H9 (cell line): ENCODE measurements around the gene ATP8A1. TPM values are rescaled to one million over a fixed set of nuclear protein-coding genes. Genes with fewer than 3 reads are reported as not detected.

Source experiments
- DNase-seq: peaks from one replicate; pipeline ENCODE4 v3.0.0-alpha.2; 2017
- H2AFZ ChIP-seq: one replicate; pipeline ENCODE4 v1.6.1; 2013; ENCODE audit warnings: mild to moderate bottlenecking, low read length, control low read depth, moderate library complexity
- H2AK5ac ChIP-seq: 2 replicates; pipeline ENCODE4 v1.6.1; 2013; ENCODE audit warnings: low read length, control low read depth, mixed read lengths; ENCODE audit not compliant: insufficient read length
- H2BK120ac ChIP-seq: one replicate; pipeline ENCODE4 v1.6.1; 2013; ENCODE audit warnings: low read depth, mild to moderate bottlenecking, low read length, control low read depth, inconsistent platforms; ENCODE audit not compliant: poor library complexity, severe bottlenecking
- H2BK12ac ChIP-seq: 2 replicates; pipeline ENCODE4 v1.6.1; 2013; ENCODE audit warnings: low read length, control low read depth, mixed read lengths, low read depth; ENCODE audit not compliant: insufficient read length
- H2BK15ac ChIP-seq: 2 replicates; pipeline ENCODE4 v1.6.1; 2013; ENCODE audit warnings: low read depth, low read length, control low read depth
- H2BK20ac ChIP-seq: one replicate; pipeline ENCODE4 v1.6.1; 2013; ENCODE audit warnings: low read depth, mild to moderate bottlenecking, low read length, control low read depth, inconsistent platforms; ENCODE audit not compliant: poor library complexity, severe bottlenecking
- H2BK5ac ChIP-seq: 2 replicates; pipeline ENCODE4 v1.6.1; 2013; ENCODE audit warnings: low read length, control low read depth, mixed read lengths; ENCODE audit not compliant: insufficient read length
- H3K14ac ChIP-seq: 2 replicates; pipeline ENCODE4 v1.6.1; 2013; ENCODE audit warnings: low read length, control low read depth; ENCODE audit not compliant: insufficient read depth
- H3K18ac ChIP-seq: 2 replicates; pipeline ENCODE4 v1.6.1; 2013; ENCODE audit warnings: low read depth, mild to moderate bottlenecking, mixed read lengths, low read length, control low read depth; ENCODE audit not compliant: insufficient read length
- H3K23ac ChIP-seq: 2 replicates; pipeline ENCODE4 v1.6.1; 2013; ENCODE audit warnings: low read length, control low read depth, mixed read lengths, low read depth; ENCODE audit not compliant: insufficient read length
- H3K23me2 ChIP-seq: 2 replicates; pipeline ENCODE4 v1.6.1; 2013; ENCODE audit warnings: low read depth, mild to moderate bottlenecking, mixed read lengths, low read length, control low read depth; ENCODE audit not compliant: insufficient read length, poor library complexity, severe bottlenecking
- H3K27ac ChIP-seq: 2 replicates; pipeline ENCODE4 v1.5.1; 2013; ENCODE audit warnings: low read length, control low read depth, mixed read lengths, low read depth; ENCODE audit not compliant: insufficient read length
- H3K27me3 ChIP-seq: 2 replicates; pipeline ENCODE4 v1.6.1; 2013; ENCODE audit warnings: low read length, control low read depth, inconsistent platforms; ENCODE audit not compliant: insufficient read depth
- H3K4ac ChIP-seq: 2 replicates; pipeline ENCODE4 v1.6.1; 2013; ENCODE audit warnings: low read depth, mild to moderate bottlenecking, control low read depth, inconsistent platforms, low read length, moderate library complexity
- H3K4me1 ChIP-seq: 2 replicates; pipeline ENCODE4 v1.6.1; 2013; ENCODE audit warnings: low read length, control low read depth, inconsistent platforms; ENCODE audit not compliant: insufficient read depth
- H3K4me2 ChIP-seq: 2 replicates; pipeline ENCODE4 v1.6.1; 2013; ENCODE audit warnings: low read length, control low read depth, mixed read lengths; ENCODE audit not compliant: insufficient read length, insufficient read depth
- H3K56ac ChIP-seq: 2 replicates; pipeline ENCODE4 v1.6.1; 2013; ENCODE audit warnings: low read depth, mild to moderate bottlenecking, mixed read lengths, low read length, control low read depth; ENCODE audit not compliant: insufficient read length
- H3K79me1 ChIP-seq: 2 replicates; pipeline ENCODE4 v1.6.1; 2013; ENCODE audit warnings: low read depth, mild to moderate bottlenecking, moderate library complexity, low read length, control low read depth, inconsistent platforms; ENCODE audit not compliant: insufficient read depth, poor library complexity, severe bottlenecking
- H3K79me2 ChIP-seq: 2 replicates; pipeline ENCODE4 v1.6.1; 2013; ENCODE audit warnings: low read length, control low read depth, inconsistent platforms; ENCODE audit not compliant: insufficient read depth
- H3K9ac ChIP-seq: 2 replicates; pipeline ENCODE4 v1.6.1; 2013; ENCODE audit warnings: low read length, control low read depth, mixed read lengths; ENCODE audit not compliant: insufficient read length; ENCODE audit errors: extremely low read depth
- H3K9me3 ChIP-seq: one replicate; pipeline ENCODE4 v1.6.1; 2013; ENCODE audit warnings: low read depth, low read length, inconsistent platforms; ENCODE audit not compliant: control insufficient read depth
- H3T11ph ChIP-seq: one replicate; pipeline ENCODE4 v1.6.1; 2013; ENCODE audit warnings: mild to moderate bottlenecking, low read length, control low read depth, inconsistent platforms
- H4K20me1 ChIP-seq: one replicate; pipeline ENCODE4 v1.6.1; 2013; ENCODE audit not compliant: control insufficient read depth, insufficient read length, insufficient read depth
- H4K5ac ChIP-seq: 2 replicates; pipeline ENCODE4 v1.6.1; 2013; ENCODE audit warnings: low read depth, mild to moderate bottlenecking, mixed read lengths, low read length, control low read depth; ENCODE audit not compliant: insufficient read length
- H4K8ac ChIP-seq: replicated peaks from 2 replicates; pipeline ENCODE4 v1.6.1; 2013; ENCODE audit warnings: low read length, control low read depth, mixed read lengths, low read depth; ENCODE audit not compliant: insufficient read length
- H4K91ac ChIP-seq: 2 replicates; pipeline ENCODE4 v1.6.1; 2013; ENCODE audit warnings: low read depth, mild to moderate bottlenecking, moderate library complexity, mixed read lengths, low read length, control low read depth; ENCODE audit not compliant: insufficient read length
- H3K27ac Mint-ChIP-seq, 3 experiments: 2 replicates in 2 of 3; 3 replicates in 1 of 3; pipeline ENCODE4 v1.8.0; 2020 to 2021; ENCODE audit warnings: mixed read lengths in 3 of 3, mild to moderate bottlenecking in 1 of 3, moderate library complexity in 1 of 3
- H3K27me3 Mint-ChIP-seq: 2 replicates; pipeline ENCODE4 v1.8.0; 2021; ENCODE audit warnings: low read depth, mild to moderate bottlenecking, moderate library complexity, mixed read lengths
- H3K36me3 Mint-ChIP-seq, 3 experiments: 2 replicates in 2 of 3; 3 replicates in 1 of 3; pipeline ENCODE4 v1.8.0; 2020 to 2021; ENCODE audit warnings: low read depth in 3 of 3, mixed read lengths in 3 of 3; ENCODE audit not compliant: insufficient read depth in 1 of 3
- H3K4me1 Mint-ChIP-seq, 2 experiments: 2 replicates each; pipeline ENCODE4 v1.8.0; 2020; ENCODE audit warnings: mixed read lengths in 2 of 2
- H3K4me3 Mint-ChIP-seq, 2 experiments: 2 replicates in 1 of 2; 3 replicates in 1 of 2; pipeline ENCODE4 v1.8.0; 2020 to 2021; ENCODE audit warnings: mild to moderate bottlenecking in 2 of 2, mixed read lengths in 2 of 2, moderate library complexity in 1 of 2
- H3K9me3 Mint-ChIP-seq, 2 experiments: 2 replicates in 1 of 2; 3 replicates in 1 of 2; pipeline ENCODE4 v1.8.0; 2020; ENCODE audit warnings: mild to moderate bottlenecking in 2 of 2, mixed read lengths in 2 of 2, moderate library complexity in 1 of 2
- CTCF ChIP-seq: fragments of 200-600 bp; sonication (generic); conservative IDR thresholded peaks from 3 replicates; pipeline ENCODE4 v1.8.0; 2021; ENCODE audit warnings: antibody characterized with exemption, mild to moderate bottlenecking
- WGBS: extraction: QIAGEN DNeasy Blood & Tissue Kit; methylation state at CpG from one replicate; pipeline ENCODE4 v1.1.7; 2013; ENCODE audit warnings: missing lambda C conversion rate, low lambda C conversion rate, mixed read lengths; ENCODE audit not compliant: insufficient read length; ENCODE audit errors: extremely low coverage; 5-methylcytosine and 5-hydroxymethylcytosine counted together
- total RNA-seq: library from RNA; stranded (reverse); gene quantifications from 2 replicates; pipeline ENCODE4 v1.2.1, GENCODE V29; 2021

ATP8A1 gene
- total RNA-seq, 1 experiment from 2014 or later, result 5.1 TPM

- no peak overlapping the region for H4K91ac ChIP-seq
- no peak overlapping the region for H3K18ac ChIP-seq
- no peak overlapping the region for H3K4ac ChIP-seq
- no peak overlapping the region for H3K4me3 Mint-ChIP-seq
- no peak overlapping the region for H2BK120ac ChIP-seq
- no peak overlapping the region for H2BK20ac ChIP-seq
- H3K27me3 Mint-ChIP-seq, result no peaks in the 10 kb centered on the region; the same call in 1 of the 2 replicates
- H3K4me1 ChIP-seq, result peaks cover 17% of the 10 kb centered on the region; the same call in 1 of the 2 replicates
- no peaks in the 10 kb centered on the region for H3K9me3 ChIP-seq
- no peak overlapping the region for H3K4me2 ChIP-seq
- TF ChIP-seq CTCF, result no peak
- H2BK15ac ChIP-seq, result no peak overlapping the region
- H2AK5ac ChIP-seq, result no peak overlapping the region
- no peak overlapping the region for H2AFZ ChIP-seq
- H3K23me2 ChIP-seq, result no peaks in the 10 kb centered on the region
- H3K56ac ChIP-seq, result no peak overlapping the region
- H3T11ph ChIP-seq, result no peak overlapping the region
- H2BK12ac ChIP-seq, result no peak overlapping the region
- DNase-seq, result no peak
- H3K9ac ChIP-seq, result no peak overlapping the region
- H3K14ac ChIP-seq, result no peak overlapping the region
- no peaks in the 10 kb centered on the region for H4K20me1 ChIP-seq
- peak overlapping the region in 1 of 3 experiments; percentile 28; a peak in 1 of 7 replicates for H3K27ac Mint-ChIP-seq
- H3K9me3 Mint-ChIP-seq, result no peaks in the 10 kb centered on the region
- H3K79me1 ChIP-seq, result no peaks in the 10 kb centered on the region
- no peaks in the 10 kb centered on the region; a peak in 1 of 7 replicates for H3K36me3 Mint-ChIP-seq
- H4K8ac ChIP-seq, result no peak overlapping the region
- H2BK5ac ChIP-seq, result no peak overlapping the region
- H3K27me3 ChIP-seq, result no peaks in the 10 kb centered on the region
- no peaks in the 10 kb centered on the region for H3K79me2 ChIP-seq
- peaks cover 59 to 60% of the 10 kb centered on the region in 2 experiments for H3K4me1 Mint-ChIP-seq
- no peak overlapping the region for H3K23ac ChIP-seq
- no peak overlapping the region for H4K5ac ChIP-seq
- H3K27ac ChIP-seq, result no peak overlapping the region
- WGBS, result no CpG with 5 or more reads among the region's 3 CpGs
Measured at GRCh38 chr4:42490015-42490414, 166.9 kb downstream of the ATP8A1 start.
